Astrocyte (in vitro differentiated cells and primary cell): ENCODE results near the gene CEACAM1. TPM values are rescaled to one million over a fixed set of nuclear protein-coding genes. Genes with fewer than 3 reads are reported as not detected.
"Not testable (repeated sequence)": the region's sequence is repeated elsewhere in the genome, so short reads cannot be mapped to it uniquely, and the experiment has no call there.

Experiments used
- DNase-seq: peaks from one replicate; pipeline ENCODE4 v3.0.0-alpha.2; 2010; ENCODE audit warnings: low read depth
- FAIRE-seq: peaks from 2 replicates; lab custom pipeline; 2011; peaks lifted over from hg19 to GRCh38; lab: Jason Lieb, UNC
- H2AFZ ChIP-seq: 2 replicates; pipeline ENCODE4 v1.6.0; 2012; ENCODE audit warnings: low read depth, low read length, inconsistent platforms
- H3K27ac ChIP-seq: 2 replicates; pipeline ENCODE4 v1.5.1; 2011; ENCODE audit warnings: low read depth, low read length, inconsistent platforms
- H3K27me3 ChIP-seq: 2 replicates; pipeline ENCODE4 v1.6.0; 2011; ENCODE audit warnings: low read length, inconsistent platforms; ENCODE audit not compliant: insufficient read depth
- H3K36me3 ChIP-seq: 2 replicates; pipeline ENCODE4 v1.5.1; 2011; ENCODE audit warnings: low read length, inconsistent platforms; ENCODE audit not compliant: insufficient read depth
- H3K4me1 ChIP-seq: 2 replicates; pipeline ENCODE4 v1.5.1; 2011; ENCODE audit warnings: low read length, inconsistent platforms; ENCODE audit not compliant: insufficient read depth
- H3K4me2 ChIP-seq: 2 replicates; pipeline ENCODE4 v1.6.0; 2012; ENCODE audit warnings: low read length, inconsistent platforms
- H3K4me3 ChIP-seq: 2 replicates; pipeline ENCODE4 v1.5.1; 2011; ENCODE audit warnings: low read depth, mild to moderate bottlenecking, low read length, inconsistent platforms; ENCODE audit not compliant: insufficient read depth
- H3K79me2 ChIP-seq: 2 replicates; pipeline ENCODE4 v1.6.0; 2012; ENCODE audit warnings: mild to moderate bottlenecking, low read length, inconsistent platforms; ENCODE audit not compliant: insufficient read depth
- H3K9ac ChIP-seq: 2 replicates; pipeline ENCODE4 v1.6.0; 2012; ENCODE audit warnings: mild to moderate bottlenecking, low read length, inconsistent platforms
- H3K9me3 ChIP-seq: 2 replicates; pipeline ENCODE4 v1.5.1; 2012; ENCODE audit warnings: low read depth, mild to moderate bottlenecking, low read length, inconsistent platforms; ENCODE audit not compliant: insufficient read depth
- H4K20me1 ChIP-seq: 2 replicates; pipeline ENCODE4 v1.6.0; 2012; ENCODE audit warnings: low read length, inconsistent platforms; ENCODE audit not compliant: insufficient read depth
- H3K27ac Mint-ChIP-seq: one replicate; pipeline ENCODE4 v1.8.0; 2021; ENCODE audit warnings: mild to moderate bottlenecking, mixed read lengths; ENCODE audit not compliant: unreplicated experiment
- H3K27me3 Mint-ChIP-seq: one replicate; pipeline ENCODE4 v1.8.0; 2021; ENCODE audit warnings: low read depth, mixed read lengths; ENCODE audit not compliant: unreplicated experiment
- H3K36me3 Mint-ChIP-seq: one replicate; pipeline ENCODE4 v1.8.0; 2021; ENCODE audit warnings: low read depth, mixed read lengths; ENCODE audit not compliant: unreplicated experiment
- H3K4me1 Mint-ChIP-seq: one replicate; pipeline ENCODE4 v1.8.0; 2021; ENCODE audit warnings: low read depth, mixed read lengths; ENCODE audit not compliant: unreplicated experiment
- H3K4me3 Mint-ChIP-seq: one replicate; pipeline ENCODE4 v1.8.0; 2021; ENCODE audit warnings: mild to moderate bottlenecking, moderate library complexity, mixed read lengths; ENCODE audit not compliant: unreplicated experiment
- H3K9me3 Mint-ChIP-seq: one replicate; pipeline ENCODE4 v1.8.0; 2021; ENCODE audit warnings: mild to moderate bottlenecking, mixed read lengths; ENCODE audit not compliant: unreplicated experiment
- CTCF ChIP-seq: IDR thresholded peaks from 2 replicates; pipeline ENCODE4 v1.5.1; 2011; ENCODE audit warnings: low read depth, mild to moderate bottlenecking, inconsistent platforms, low read length, moderate library complexity; ENCODE audit not compliant: insufficient read depth
- EZH2 ChIP-seq: IDR thresholded peaks from 2 replicates; pipeline ENCODE4 v1.6.1; 2012; ENCODE audit warnings: mild to moderate bottlenecking, low read length, inconsistent platforms; ENCODE audit not compliant: insufficient read depth
- total RNA-seq: library from RNA; stranded (reverse); gene quantifications from 2 replicates; pipeline ENCODE4 v1.2.1, GENCODE V29; 2021

Gene CEACAM1
- total RNA-seq, 1 donor from 2014 or later: 1.1 TPM

- Mint-ChIP-seq H3K4me1 (peaks cover 4% of the 10 kb centered on the region), H3K27ac (no peak overlapping the region), H3K36me3 (peaks cover 3% of the 10 kb centered on the region), H3K4me3 (no peak overlapping the region), H3K9me3 (peaks cover 29% of the 10 kb centered on the region), H3K27me3 (peaks cover 71% of the 10 kb centered on the region)
- DNase-seq (peak; percentile 74), FAIRE-seq (no peak)
- H2AFZ ChIP-seq: no peak overlapping the region
- no peak overlapping the region for H3K9ac ChIP-seq
- TF ChIP-seq EZH2: no peak
- no peak for TF ChIP-seq CTCF
- H3K4me1 ChIP-seq: no peaks in the 10 kb centered on the region
- no peaks in the 10 kb centered on the region for H3K79me2 ChIP-seq
- H3K36me3 ChIP-seq: no peaks in the 10 kb centered on the region
- no peak overlapping the region for H3K27ac ChIP-seq
- H3K4me2 ChIP-seq: no peak overlapping the region
- H3K4me3 ChIP-seq: no peak overlapping the region
- H3K9me3 ChIP-seq: no peaks in the 10 kb centered on the region
- H4K20me1 ChIP-seq: no peaks in the 10 kb centered on the region
- H3K27me3 ChIP-seq: peaks cover 5% of the 10 kb centered on the region
Observed at GRCh38 chr19:42553292-42554045, 25.2 kb upstream of the CEACAM1 start.

- no peaks in the 10 kb centered on the region for H3K36me3 ChIP-seq
- DNase-seq (no peak), FAIRE-seq (no peak)
- H3K36me3 Mint-ChIP-seq: peaks cover 3% of the 10 kb centered on the region
- H3K4me1 ChIP-seq: no peaks in the 10 kb centered on the region
- peaks cover 5% of the 10 kb centered on the region for H3K27me3 ChIP-seq
- TF ChIP-seq CTCF (no peak), EZH2 (no peak)
- peaks cover 4% of the 10 kb centered on the region for H3K4me1 Mint-ChIP-seq
- H3K27ac Mint-ChIP-seq: no peak overlapping the region
- no peaks in the 10 kb centered on the region for H4K20me1 ChIP-seq
- no peak overlapping the region for H3K4me2 ChIP-seq
- no peak overlapping the region for H3K4me3 Mint-ChIP-seq
- peaks cover 74% of the 10 kb centered on the region for H3K27me3 Mint-ChIP-seq
- H3K9me3 ChIP-seq: no peaks in the 10 kb centered on the region
- no peak overlapping the region for H3K9ac ChIP-seq
- H3K9me3 Mint-ChIP-seq: peaks cover 38% of the 10 kb centered on the region
- H2AFZ ChIP-seq: no peak overlapping the region
- H3K79me2 ChIP-seq: no peaks in the 10 kb centered on the region
- no peak overlapping the region for H3K27ac ChIP-seq
- H3K4me3 ChIP-seq: no peak overlapping the region
Observed at GRCh38 chr19:42552086-42553065, 24.1 kb upstream of the CEACAM1 start.

GRCh38 chr19:42550521-42550920 lies 22.2 kb upstream of the CEACAM1 start:
- not testable (repeated sequence) for H3K27ac Mint-ChIP-seq

GRCh38 chr19:42549067-42549466 lies 20.8 kb upstream of the CEACAM1 start:
- not testable (repeated sequence) for H3K9me3 ChIP-seq

More at GRCh38 chr19:42550521-42550920, 22.2 kb upstream of the CEACAM1 start:
- H3K4me1 Mint-ChIP-seq, H3K4me1 ChIP-seq, H3K9ac ChIP-seq, H3K36me3 ChIP-seq, H3K27ac ChIP-seq, FAIRE-seq, H4K20me1 ChIP-seq, H3K4me2 ChIP-seq, H3K79me2 ChIP-seq, H3K4me3 Mint-ChIP-seq, H3K36me3 Mint-ChIP-seq, DNase-seq, H3K27me3 ChIP-seq, H2AFZ ChIP-seq, H3K9me3 ChIP-seq, H3K4me3 ChIP-seq: not testable (repeated sequence)
- Mint-ChIP-seq H3K27me3 (peaks cover 73% of the 10 kb centered on the region), H3K9me3 (peaks cover 50% of the 10 kb centered on the region)

More at GRCh38 chr19:42549067-42549466, 20.8 kb upstream of the CEACAM1 start:
- H3K4me3 Mint-ChIP-seq, H3K36me3 ChIP-seq, H3K27me3 ChIP-seq, FAIRE-seq, H3K4me1 ChIP-seq, H3K27ac Mint-ChIP-seq, H3K27ac ChIP-seq, H2AFZ ChIP-seq, H3K4me1 Mint-ChIP-seq, H4K20me1 ChIP-seq, H3K36me3 Mint-ChIP-seq, H3K79me2 ChIP-seq, H3K4me3 ChIP-seq, DNase-seq, H3K4me2 ChIP-seq, H3K9ac ChIP-seq: not testable (repeated sequence)
- peaks cover 70% of the 10 kb centered on the region for H3K27me3 Mint-ChIP-seq
- H3K9me3 Mint-ChIP-seq: peaks cover 50% of the 10 kb centered on the region
